Activated CD4-positive, alpha-beta T cell treated with anti-CD3 and anti-CD28 coated beads, Interleukin-2, amount 10 ng/mL, durations not matched to agents 24 days and 14 days (primary cell): Measurements from ENCODE around the gene PGR. TPM values are rescaled to one million over a fixed set of nuclear protein-coding genes. Genes with fewer than 3 reads are reported as not detected.

Source experiments
- DNase-seq: peaks from one replicate; pipeline ENCODE4 v3.0.0; 2022
- H3K27ac Mint-ChIP-seq: one replicate; pipeline ENCODE4 v1.8.0; 2022; ENCODE audit warnings: mild to moderate bottlenecking, mixed read lengths
- H3K27me3 Mint-ChIP-seq: one replicate; pipeline ENCODE4 v1.8.0; 2022; ENCODE audit warnings: mixed read lengths
- H3K36me3 Mint-ChIP-seq: one replicate; pipeline ENCODE4 v1.8.0; 2022; ENCODE audit warnings: low read depth, mild to moderate bottlenecking, mixed read lengths
- H3K4me1 Mint-ChIP-seq: one replicate; pipeline ENCODE4 v1.8.0; 2021; ENCODE audit warnings: mixed read lengths
- H3K4me3 Mint-ChIP-seq: one replicate; pipeline ENCODE4 v1.8.0; 2022; ENCODE audit warnings: mild to moderate bottlenecking, moderate library complexity, mixed read lengths
- H3K9me3 Mint-ChIP-seq: one replicate; pipeline ENCODE4 v1.8.0; 2021; ENCODE audit warnings: mixed read lengths
- intact Hi-C: fragments of 100-400 bp; cut with micrococcal nuclease; formaldehyde crosslinking; loops from one replicate; pipeline ENCODE4 v1.15.1; 2023
- total RNA-seq: library from RNA; stranded (reverse); gene quantifications from 2 replicates; pipeline ENCODE4 v1.2.3, GENCODE V29; 2022

PGR gene
- total RNA-seq, 1 donor from 2014 or later = not detected

DNA sequence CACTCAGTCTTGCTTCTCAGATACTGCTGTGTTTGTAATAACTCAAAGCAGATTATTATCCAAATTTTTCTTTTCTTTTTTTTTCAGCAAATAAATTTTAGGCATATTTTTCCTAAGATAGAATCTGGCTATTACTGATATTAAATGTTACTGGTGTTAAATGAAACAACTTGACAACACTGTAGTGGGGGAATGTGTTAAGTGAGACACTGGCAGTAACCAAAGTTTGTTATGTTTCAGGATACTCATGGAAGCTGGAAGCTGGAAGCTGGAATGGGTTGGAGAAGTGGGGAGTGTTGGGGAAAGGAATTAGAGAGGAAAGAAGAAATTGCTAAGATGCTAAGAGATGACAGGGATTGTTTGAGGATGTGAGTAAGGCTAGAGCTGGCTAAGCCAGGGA lies 24.9 kb downstream of the PGR start:
- no peaks in the 10 kb centered on the region for H3K9me3 Mint-ChIP-seq
- H3K36me3 Mint-ChIP-seq = no peaks in the 10 kb centered on the region
- no peak overlapping the region for H3K27ac Mint-ChIP-seq
- no peaks in the 10 kb centered on the region for H3K27me3 Mint-ChIP-seq
- intact Hi-C loops = no loop called here
- no peak for DNase-seq
- no peaks in the 10 kb centered on the region for H3K4me1 Mint-ChIP-seq
- no peak overlapping the region for H3K4me3 Mint-ChIP-seq

DNA sequence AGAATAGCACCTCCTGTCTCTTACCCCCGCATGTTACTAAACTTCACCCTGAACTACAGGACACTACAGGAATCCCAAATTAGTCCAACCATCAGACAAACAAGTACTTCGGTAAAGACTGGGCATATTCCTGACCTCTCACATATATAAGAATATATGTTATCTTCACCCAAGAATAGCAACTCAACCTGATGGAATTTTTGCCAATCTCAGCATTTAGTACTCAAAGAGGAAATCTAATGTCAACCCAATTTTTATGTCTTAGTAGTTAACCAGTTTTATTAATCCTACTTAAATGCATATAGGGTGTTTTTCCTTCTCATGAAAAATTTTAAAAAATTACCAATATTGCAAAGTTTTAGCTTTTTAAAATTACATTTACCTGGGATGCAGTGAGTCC lies 26.2 kb downstream of the PGR start:
- no peak for DNase-seq
- no peaks in the 10 kb centered on the region for H3K9me3 Mint-ChIP-seq
- H3K36me3 Mint-ChIP-seq = no peaks in the 10 kb centered on the region
- no peak overlapping the region for H3K27ac Mint-ChIP-seq
- H3K4me3 Mint-ChIP-seq = no peak overlapping the region
- intact Hi-C loops = no loop called here
- no peaks in the 10 kb centered on the region for H3K4me1 Mint-ChIP-seq
- H3K27me3 Mint-ChIP-seq = no peaks in the 10 kb centered on the region

DNA sequence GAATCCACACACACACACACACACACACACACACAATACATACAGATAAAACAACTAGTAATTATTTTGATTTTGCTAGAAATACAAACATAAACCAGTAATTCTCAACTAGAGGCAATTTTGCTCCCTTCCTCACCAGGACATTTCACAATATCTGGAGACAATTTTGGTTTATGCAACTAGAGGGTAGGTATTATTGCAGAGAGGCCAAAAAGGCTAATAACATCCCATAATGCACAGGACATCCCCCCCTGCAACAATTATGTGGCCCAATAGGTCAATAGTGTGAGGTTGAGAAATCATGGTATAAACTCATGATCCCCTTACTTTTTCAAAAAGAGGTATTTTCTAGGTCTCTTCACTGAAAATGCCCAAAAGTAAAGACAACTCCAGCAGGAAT lies 29.0 kb downstream of the PGR start:
- H3K9me3 Mint-ChIP-seq = no peaks in the 10 kb centered on the region
- no peak overlapping the region for H3K4me3 Mint-ChIP-seq
- DNase-seq = no peak
- H3K27me3 Mint-ChIP-seq = no peaks in the 10 kb centered on the region
- intact Hi-C loops = no loop called here
- no peaks in the 10 kb centered on the region for H3K4me1 Mint-ChIP-seq
- no peak overlapping the region for H3K27ac Mint-ChIP-seq
- no peaks in the 10 kb centered on the region for H3K36me3 Mint-ChIP-seq

DNA sequence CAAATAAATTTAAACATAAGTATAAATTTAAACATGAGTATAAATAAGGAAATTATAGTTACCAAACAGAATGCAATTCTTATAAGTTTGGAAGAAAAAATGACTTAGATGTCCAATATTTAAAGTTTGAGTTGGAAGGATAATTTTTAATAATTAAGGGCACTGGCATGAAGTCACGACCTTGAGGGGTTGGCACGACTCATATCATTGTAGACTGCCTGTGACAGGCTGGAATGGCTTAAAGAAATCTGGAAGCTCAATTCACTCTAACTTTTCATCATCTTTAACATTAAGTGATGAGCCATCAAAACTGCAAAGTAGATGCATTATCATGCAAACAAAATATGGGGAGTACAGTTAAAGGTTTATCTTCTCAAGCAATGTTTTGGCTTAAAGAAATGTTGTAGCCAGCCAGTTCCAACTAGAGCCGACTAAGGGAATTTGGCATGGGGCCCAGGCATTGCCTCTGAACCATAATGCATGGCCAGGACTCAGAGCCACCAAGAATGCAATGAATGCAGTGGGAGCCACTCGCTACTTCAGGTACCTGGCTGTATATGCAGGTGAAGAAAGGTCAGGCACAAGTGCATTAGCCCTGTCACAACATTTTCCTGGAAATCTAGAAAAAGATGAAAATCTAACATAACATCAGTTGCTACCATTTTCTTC lies 33.4 kb downstream of the PGR start:
- DNase-seq = no peak
- no peaks in the 10 kb centered on the region for H3K36me3 Mint-ChIP-seq
- no peaks in the 10 kb centered on the region for H3K9me3 Mint-ChIP-seq
- no peak overlapping the region for H3K27ac Mint-ChIP-seq
- no peak overlapping the region for H3K4me3 Mint-ChIP-seq
- H3K27me3 Mint-ChIP-seq = no peaks in the 10 kb centered on the region
- intact Hi-C loops = no loop called here
- no peaks in the 10 kb centered on the region for H3K4me1 Mint-ChIP-seq

DNA sequence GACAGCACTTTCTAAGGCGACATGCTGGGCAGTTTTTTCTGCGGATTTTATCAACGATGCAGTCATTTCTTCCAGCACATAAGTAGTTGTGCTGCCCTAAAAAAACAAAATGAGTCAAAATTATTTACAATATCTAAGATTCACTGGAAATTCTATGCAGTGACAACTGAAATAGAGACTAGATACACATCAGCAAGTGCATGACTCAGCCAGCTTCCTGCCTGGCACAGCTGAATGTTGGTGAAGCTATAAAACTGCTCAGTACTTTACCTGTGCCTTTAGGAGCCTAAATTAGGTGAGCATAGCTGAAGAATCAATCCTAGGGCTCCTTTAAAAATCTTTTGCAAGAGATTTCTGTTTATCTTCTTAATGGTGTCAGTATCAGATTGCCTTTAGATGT lies 37.8 kb downstream of the PGR start:
- no peak for DNase-seq
- no peak overlapping the region for H3K27ac Mint-ChIP-seq
- H3K9me3 Mint-ChIP-seq = no peaks in the 10 kb centered on the region
- no peaks in the 10 kb centered on the region for H3K4me1 Mint-ChIP-seq
- no peak overlapping the region for H3K4me3 Mint-ChIP-seq
- intact Hi-C loops = no loop called here
- H3K36me3 Mint-ChIP-seq = no peaks in the 10 kb centered on the region
- no peaks in the 10 kb centered on the region for H3K27me3 Mint-ChIP-seq

DNA sequence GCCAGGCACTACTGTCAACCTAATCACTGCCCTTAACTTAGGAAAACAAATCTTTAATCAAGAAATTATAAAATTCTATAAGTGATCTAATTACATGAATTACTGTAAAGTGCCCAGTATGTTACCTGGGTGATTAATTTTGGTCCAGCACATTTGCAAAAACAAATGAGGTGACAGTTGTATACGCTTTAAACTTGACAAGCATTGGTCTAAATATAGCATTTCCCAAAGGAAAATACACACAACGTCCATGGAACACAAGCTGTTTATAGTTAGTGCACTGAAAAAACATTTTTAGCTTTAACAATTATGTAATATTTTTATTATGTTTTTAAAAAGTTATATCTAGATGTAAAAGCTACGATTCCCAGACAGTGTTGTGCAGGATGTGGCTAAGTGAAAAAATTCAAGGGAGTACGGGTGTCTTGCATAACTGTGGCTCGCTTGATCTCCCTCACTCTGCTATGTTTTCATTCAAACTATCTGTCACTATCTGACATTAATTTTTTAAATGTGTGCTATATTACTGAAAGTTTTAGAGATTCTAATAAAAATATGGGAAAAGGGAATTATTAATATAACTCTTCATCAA lies 38.8 kb downstream of the PGR start:
- intact Hi-C loops = no loop called here
- Mint-ChIP-seq H3K27ac (no peak overlapping the region), H3K36me3 (no peaks in the 10 kb centered on the region), H3K4me3 (no peak overlapping the region), H3K4me1 (no peaks in the 10 kb centered on the region), H3K9me3 (no peaks in the 10 kb centered on the region), H3K27me3 (no peaks in the 10 kb centered on the region)
- no peak for DNase-seq

DNA sequence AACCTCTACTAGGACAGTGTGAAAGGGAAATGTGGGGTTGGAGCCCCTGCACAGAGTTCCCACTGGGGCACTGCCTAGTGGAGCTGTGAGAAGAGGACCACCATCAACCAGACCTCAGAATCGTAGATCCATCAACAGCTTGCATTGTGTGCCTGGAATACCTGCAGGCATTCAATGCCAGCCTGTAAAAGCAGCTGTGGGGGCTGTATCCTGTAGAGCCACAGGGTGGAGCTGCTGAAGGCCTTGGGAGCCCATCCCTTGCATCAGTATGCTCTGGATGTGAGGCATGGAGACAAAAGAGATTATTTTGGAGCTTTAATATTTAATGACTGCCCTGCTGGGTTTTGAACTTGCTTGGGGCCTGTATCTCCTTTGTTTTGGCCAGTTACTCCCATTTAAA lies 46.3 kb downstream of the PGR start:
- no peak for DNase-seq
- Mint-ChIP-seq H3K27ac (no peak overlapping the region), H3K4me3 (no peak overlapping the region), H3K36me3 (no peaks in the 10 kb centered on the region), H3K4me1 (no peaks in the 10 kb centered on the region), H3K27me3 (no peaks in the 10 kb centered on the region), H3K9me3 (peaks cover 3% of the 10 kb centered on the region)
- intact Hi-C loops = no loop called here

DNA sequence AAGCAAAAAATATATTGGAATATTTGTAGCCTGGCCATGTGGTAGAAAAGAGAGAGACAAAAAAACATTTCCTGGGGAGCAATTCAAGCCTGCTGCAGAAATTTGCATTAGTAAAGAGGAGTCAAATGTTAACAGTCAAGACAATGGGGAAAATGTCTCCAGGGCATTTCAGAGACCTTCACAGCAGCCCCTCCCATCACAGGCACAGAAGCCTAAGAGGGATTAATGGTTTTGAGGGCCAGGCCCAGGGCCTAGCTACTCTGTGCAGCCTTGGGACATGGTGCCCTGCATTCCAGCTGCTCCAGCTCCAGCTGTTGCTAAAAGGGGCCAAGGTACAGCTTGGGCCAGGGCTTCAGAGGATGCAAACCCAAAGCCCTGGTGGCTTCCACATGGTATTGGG lies 46.8 kb downstream of the PGR start:
- Mint-ChIP-seq H3K27me3 (no peaks in the 10 kb centered on the region), H3K27ac (no peak overlapping the region), H3K36me3 (no peaks in the 10 kb centered on the region), H3K4me3 (no peak overlapping the region), H3K9me3 (peaks cover 3% of the 10 kb centered on the region), H3K4me1 (no peaks in the 10 kb centered on the region)
- intact Hi-C loops = no loop called here
- DNase-seq = no peak

DNA sequence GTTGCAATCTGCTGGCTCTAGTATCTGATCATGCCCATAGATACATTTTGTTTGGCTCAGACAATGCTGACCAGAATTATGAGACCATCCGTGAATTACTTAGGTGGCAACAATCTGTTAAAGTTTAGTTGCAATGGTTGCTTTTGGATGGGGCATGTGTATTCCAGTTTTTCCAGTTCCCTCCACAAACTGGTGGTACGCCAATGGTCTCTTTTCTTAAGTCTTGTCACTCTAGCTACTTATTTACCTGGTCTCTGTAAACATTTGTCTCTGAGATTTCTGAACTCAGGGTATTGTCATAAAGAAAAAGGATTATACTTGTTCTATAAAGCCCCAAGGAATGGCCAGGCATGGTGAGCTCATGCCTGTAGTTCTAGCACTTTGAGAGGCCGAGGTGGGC lies 65.9 kb downstream of the PGR start:
- intact Hi-C loops = no loop called here
- Mint-ChIP-seq H3K36me3 (no peaks in the 10 kb centered on the region), H3K27ac (no peak overlapping the region), H3K4me1 (no peaks in the 10 kb centered on the region), H3K27me3 (no peaks in the 10 kb centered on the region), H3K9me3 (no peaks in the 10 kb centered on the region), H3K4me3 (no peak overlapping the region)
- no peak for DNase-seq

DNA sequence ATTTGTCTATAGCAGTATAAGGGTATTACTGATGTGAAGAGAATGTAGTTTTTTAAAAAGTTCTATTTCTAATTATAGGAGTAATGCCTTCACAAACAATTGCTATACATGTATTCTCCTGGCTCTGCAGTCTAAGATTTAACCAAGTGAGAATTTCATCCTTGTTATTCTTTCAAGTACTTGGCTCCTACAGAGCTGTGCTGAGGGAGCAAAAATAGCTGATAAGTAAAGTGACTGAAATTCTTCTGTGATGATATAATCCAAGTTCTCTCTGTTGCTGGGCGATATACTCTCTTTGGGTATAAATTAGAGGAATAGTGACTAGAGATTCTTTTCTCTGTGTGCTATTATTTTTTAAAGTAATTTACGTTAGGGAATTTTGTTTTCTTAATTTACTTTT lies 68.0 kb downstream of the PGR start:
- H3K4me1 Mint-ChIP-seq = no peaks in the 10 kb centered on the region
- H3K36me3 Mint-ChIP-seq = no peaks in the 10 kb centered on the region
- H3K27ac Mint-ChIP-seq = no peak overlapping the region
- H3K27me3 Mint-ChIP-seq = no peaks in the 10 kb centered on the region
- DNase-seq = no peak
- H3K9me3 Mint-ChIP-seq = no peaks in the 10 kb centered on the region
- no peak overlapping the region for H3K4me3 Mint-ChIP-seq
- intact Hi-C loops = no loop called here

DNA sequence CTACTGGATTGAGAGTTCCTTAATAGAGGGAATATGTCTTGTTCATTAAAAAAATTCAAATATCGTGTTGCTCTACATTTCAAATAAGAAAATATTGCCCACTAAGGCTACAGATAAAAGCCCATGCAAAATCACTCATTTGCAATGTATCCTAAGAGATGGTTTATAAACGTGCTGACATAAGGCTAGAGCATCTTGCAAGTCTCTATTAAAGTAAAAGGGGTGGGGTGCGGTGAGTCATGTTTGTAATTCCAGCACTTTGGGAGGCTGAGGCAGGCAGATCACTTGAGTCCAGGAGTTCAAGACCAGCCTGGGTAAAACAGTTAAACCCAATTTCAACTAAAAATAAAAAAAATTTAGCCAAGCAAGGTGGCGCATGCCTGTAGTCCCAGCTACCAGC lies 70.3 kb downstream of the PGR start:
- no peaks in the 10 kb centered on the region for H3K4me1 Mint-ChIP-seq
- no peaks in the 10 kb centered on the region for H3K36me3 Mint-ChIP-seq
- no peaks in the 10 kb centered on the region for H3K9me3 Mint-ChIP-seq
- no peaks in the 10 kb centered on the region for H3K27me3 Mint-ChIP-seq
- H3K27ac Mint-ChIP-seq = no peak overlapping the region
- intact Hi-C loops = no loop called here
- no peak overlapping the region for H3K4me3 Mint-ChIP-seq
- DNase-seq = no peak

DNA sequence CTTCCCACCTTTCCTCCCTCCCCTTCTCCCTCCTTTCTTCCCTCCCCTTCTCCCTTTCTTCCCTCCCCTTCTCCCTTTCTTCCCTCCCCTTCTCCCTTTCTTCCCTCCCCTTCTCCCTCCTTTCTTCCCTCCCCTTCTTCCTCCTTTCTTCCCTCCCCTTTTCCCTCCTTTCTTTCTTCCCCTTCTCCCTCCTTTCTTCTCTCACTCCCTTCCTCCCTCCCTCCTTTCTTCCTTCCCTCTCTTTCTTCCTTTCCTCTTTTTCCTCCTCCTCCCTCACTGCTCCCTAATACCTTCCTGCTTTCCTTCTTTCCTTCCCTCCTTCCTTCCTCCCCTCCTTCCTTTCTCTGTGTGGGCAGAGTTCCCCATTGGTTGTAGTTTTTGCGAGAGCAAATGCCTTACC lies 76.1 kb downstream of the PGR start:
- no peak overlapping the region for H3K27ac Mint-ChIP-seq
- H3K9me3 Mint-ChIP-seq = peaks cover 5% of the 10 kb centered on the region
- no peaks in the 10 kb centered on the region for H3K27me3 Mint-ChIP-seq
- no peaks in the 10 kb centered on the region for H3K36me3 Mint-ChIP-seq
- H3K4me1 Mint-ChIP-seq = no peaks in the 10 kb centered on the region
- intact Hi-C loops = no loop called here
- DNase-seq = no peak
- H3K4me3 Mint-ChIP-seq = no peak overlapping the region

DNA sequence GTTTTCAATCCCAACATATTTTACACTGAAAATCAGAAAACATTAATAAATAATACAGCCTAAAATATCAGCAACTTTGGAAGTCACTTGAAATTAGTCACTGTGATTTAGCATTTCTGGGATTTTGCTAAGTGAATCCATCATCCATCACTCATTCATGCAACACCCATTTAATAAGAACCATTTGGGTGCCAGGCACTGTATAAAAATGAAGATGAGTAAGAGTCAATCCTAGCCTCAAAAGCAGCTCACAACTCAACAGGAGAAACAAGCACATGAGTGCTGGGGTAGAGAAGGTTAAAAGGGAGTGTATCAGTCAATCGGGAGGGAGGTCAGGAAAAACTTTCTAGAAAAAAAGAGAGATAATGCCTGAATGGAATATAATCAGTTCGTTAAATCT lies 77.9 kb downstream of the PGR start:
- no peaks in the 10 kb centered on the region for H3K36me3 Mint-ChIP-seq
- no peak overlapping the region for H3K4me3 Mint-ChIP-seq
- no peaks in the 10 kb centered on the region for H3K27me3 Mint-ChIP-seq
- H3K4me1 Mint-ChIP-seq = no peaks in the 10 kb centered on the region
- peaks cover 5% of the 10 kb centered on the region for H3K9me3 Mint-ChIP-seq
- no peak for DNase-seq
- intact Hi-C loops = no loop called here
- H3K27ac Mint-ChIP-seq = no peak overlapping the region

DNA sequence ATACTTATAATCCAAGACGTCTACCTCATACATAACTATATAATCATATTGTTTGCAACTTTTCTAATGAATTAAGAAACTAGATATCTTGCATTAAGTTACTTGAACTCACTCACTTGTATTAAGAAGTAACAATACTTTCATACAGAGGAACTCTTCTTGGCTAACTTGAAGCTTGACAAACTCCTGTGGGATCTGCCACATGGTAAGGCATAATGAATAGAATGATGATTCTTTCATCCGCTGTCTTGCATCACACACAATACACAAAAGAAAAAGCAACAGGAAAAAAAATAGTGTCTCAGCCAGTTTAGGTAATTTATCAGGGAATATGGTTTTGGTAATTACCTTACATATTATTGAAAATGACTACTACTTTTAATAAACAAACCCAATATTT lies 79.8 kb downstream of the PGR start:
- Mint-ChIP-seq H3K4me3 (no peak overlapping the region), H3K4me1 (no peaks in the 10 kb centered on the region), H3K27ac (no peak overlapping the region), H3K9me3 (peaks cover 5% of the 10 kb centered on the region), H3K27me3 (no peaks in the 10 kb centered on the region), H3K36me3 (no peaks in the 10 kb centered on the region)
- intact Hi-C loops = no loop called here
- no peak for DNase-seq

DNA sequence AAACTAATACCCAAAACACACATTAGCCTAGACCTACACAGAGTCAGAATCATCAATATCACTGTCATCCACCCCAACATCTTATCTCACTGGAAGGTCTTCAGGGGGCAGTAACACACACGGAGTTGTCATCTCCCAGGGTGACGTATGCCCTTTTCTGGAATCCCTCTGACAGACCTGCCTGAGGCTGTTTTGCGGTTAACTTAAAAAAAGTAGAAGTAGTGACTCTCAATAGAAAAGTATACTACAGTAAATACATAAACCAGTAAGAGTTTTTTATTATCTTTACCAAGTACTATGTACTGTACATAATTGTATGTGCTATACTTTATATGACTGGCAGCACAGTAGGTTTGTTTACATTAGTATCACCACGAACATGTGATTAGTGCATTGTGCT lies 80.5 kb downstream of the PGR start:
- peaks cover 5% of the 10 kb centered on the region for H3K9me3 Mint-ChIP-seq
- no peaks in the 10 kb centered on the region for H3K4me1 Mint-ChIP-seq

More for the DNA sequence above, 80.5 kb downstream of the PGR start:
- H3K36me3 Mint-ChIP-seq = no peaks in the 10 kb centered on the region
- DNase-seq = no peak
- no peaks in the 10 kb centered on the region for H3K27me3 Mint-ChIP-seq
- no peak overlapping the region for H3K27ac Mint-ChIP-seq
- no peak overlapping the region for H3K4me3 Mint-ChIP-seq
- intact Hi-C loops = no loop called here
